ENCODE data around the gene HOOK2.
A peak's percentile ranks its signal among the peaks of the same experiment; 100 is the strongest.
"Not testable (repeated sequence)": the region's sequence is repeated elsewhere in the genome, so short reads cannot be mapped to it uniquely, and the experiment has no call there.

HOOK2 gene, protein sequence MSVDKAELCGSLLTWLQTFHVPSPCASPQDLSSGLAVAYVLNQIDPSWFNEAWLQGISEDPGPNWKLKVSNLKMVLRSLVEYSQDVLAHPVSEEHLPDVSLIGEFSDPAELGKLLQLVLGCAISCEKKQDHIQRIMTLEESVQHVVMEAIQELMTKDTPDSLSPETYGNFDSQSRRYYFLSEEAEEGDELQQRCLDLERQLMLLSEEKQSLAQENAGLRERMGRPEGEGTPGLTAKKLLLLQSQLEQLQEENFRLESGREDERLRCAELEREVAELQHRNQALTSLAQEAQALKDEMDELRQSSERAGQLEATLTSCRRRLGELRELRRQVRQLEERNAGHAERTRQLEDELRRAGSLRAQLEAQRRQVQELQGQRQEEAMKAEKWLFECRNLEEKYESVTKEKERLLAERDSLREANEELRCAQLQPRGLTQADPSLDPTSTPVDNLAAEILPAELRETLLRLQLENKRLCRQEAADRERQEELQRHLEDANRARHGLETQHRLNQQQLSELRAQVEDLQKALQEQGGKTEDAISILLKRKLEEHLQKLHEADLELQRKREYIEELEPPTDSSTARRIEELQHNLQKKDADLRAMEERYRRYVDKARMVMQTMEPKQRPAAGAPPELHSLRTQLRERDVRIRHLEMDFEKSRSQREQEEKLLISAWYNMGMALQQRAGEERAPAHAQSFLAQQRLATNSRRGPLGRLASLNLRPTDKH

DNA sequence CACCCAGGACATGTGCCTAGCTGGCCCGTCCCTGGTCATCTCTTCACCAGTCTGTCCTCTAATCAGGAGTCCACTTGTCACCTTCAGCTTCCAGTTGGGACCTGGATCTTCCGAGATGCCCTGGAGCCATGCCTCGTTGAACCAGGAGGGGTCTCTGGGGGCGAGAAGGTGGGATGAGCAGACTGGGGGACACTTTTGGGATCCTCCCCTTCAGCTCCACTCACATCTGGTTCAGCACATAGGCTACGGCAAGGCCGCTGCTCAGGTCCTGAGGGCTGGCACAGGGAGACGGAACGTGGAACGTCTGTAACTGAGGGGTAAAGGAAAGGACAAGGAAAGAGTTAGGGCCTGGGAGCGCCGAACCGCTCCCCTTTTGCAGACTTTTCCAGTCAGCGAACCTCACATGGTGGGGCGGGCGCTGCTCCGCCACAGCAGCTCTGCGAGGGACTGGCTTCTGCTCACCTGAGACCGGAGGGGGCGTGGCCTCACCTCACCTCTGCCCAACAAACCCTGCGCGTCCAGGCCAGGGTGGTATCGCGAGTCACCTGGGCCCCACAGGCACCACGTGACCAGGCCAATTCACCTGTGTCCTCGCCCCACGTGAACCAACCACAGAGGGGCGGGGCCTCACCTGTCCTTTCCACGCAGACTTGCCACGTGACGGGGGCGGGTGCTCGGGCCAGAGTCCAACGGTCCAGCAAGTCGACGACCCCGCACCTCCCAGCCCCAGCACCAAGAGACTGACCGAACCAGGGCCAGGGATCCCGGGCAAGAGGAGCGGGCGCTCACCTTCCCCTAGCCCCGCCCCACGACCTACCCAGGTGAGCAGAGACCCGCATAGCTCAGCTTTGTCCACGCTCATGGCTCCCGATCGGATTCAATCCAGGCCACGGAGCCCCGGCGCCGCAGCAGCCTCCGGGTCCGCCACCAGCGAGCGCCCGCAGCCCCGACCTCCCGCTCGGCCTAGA lies at the start of gene HOOK2:
TSS of gene HOOK2 (minus strand) at position 965 of the 968 bp plus-strand sequence. CDS start at position 862, 103 bp downstream.
- peak; percentile 74 for DNase-seq

DNA sequence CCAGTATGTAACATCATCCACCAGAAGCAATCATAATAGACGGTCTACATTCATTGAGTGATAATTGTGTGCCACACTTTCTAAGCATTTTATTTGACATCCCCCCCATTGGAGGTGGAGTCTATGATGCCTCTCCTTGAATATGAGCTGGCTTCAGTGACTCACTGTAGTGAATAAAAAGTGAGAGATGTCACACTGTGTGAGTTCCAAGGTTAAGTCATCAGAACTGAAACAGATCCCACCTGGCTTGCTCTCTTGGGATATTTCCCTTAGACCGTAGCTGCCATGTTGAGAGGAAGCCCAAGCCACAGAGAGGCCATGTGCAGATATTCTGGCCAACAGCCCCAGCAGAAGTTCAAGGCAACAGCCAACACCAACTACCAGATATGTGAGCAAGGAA lies 46.4 kb upstream of the HOOK2 start:
- DNase-seq: no peak

GRCh38 chr19:12817810-12818209 lies 42.5 kb upstream of the HOOK2 start:
- DNase-seq: not testable (repeated sequence)

- DNase-seq: not testable (repeated sequence)
These were observed 41.8 kb upstream of the HOOK2 start for GRCh38 chr19:12817188-12817587.

- no peak for DNase-seq
These were observed 39.7 kb upstream of the HOOK2 start for GRCh38 chr19:12815088-12815487.

DNA sequence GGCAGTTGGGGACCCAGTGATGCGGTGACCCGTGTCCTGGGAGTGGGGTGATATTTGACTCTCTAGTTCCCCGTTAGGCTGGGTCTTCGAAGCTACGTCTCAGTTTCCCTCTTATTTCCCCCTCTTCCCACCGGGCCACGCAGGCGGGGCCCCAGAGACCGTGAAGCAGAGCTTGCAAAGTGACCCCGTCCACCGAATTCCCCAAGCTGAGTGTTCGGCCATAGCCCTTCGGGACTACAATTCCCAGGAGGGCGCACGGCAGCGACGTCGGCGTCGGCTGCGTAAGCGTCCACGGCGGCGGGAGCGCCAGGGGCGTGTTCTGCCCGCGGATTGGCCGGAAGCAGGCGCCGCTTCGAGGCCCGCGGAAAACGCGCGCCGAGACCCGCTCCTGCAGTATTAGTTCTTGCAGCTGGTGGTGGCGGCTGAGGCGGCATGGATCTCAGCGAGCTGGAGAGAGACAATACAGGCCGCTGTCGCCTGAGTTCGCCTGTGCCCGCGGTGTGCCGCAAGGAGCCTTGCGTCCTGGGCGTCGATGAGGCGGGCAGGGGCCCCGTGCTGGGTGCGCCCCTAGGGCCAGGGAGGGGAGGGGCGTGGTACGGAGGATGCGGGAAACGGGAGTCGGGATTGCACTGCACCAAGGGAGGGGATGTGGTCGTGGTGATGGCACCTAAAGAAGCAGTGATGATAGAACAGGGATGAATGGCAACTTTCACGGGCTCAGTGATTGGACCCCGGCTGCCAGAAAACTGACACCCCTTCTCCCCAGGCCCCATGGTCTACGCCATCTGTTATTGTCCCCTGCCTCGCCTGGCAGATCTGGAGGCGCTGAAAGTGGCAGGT lies 31.1 kb upstream of the HOOK2 start, which contains the start of gene RNASEH2A:
TSS of gene RNASEH2A (plus strand) at position 343 of the 840 bp plus-strand sequence. CDS start at position 433, 90 bp downstream.
- peak; percentile 88 for DNase-seq

- no peak for DNase-seq
These were observed 28.7 kb upstream of the HOOK2 start for GRCh38 chr19:12804051-12804450.

DNA sequence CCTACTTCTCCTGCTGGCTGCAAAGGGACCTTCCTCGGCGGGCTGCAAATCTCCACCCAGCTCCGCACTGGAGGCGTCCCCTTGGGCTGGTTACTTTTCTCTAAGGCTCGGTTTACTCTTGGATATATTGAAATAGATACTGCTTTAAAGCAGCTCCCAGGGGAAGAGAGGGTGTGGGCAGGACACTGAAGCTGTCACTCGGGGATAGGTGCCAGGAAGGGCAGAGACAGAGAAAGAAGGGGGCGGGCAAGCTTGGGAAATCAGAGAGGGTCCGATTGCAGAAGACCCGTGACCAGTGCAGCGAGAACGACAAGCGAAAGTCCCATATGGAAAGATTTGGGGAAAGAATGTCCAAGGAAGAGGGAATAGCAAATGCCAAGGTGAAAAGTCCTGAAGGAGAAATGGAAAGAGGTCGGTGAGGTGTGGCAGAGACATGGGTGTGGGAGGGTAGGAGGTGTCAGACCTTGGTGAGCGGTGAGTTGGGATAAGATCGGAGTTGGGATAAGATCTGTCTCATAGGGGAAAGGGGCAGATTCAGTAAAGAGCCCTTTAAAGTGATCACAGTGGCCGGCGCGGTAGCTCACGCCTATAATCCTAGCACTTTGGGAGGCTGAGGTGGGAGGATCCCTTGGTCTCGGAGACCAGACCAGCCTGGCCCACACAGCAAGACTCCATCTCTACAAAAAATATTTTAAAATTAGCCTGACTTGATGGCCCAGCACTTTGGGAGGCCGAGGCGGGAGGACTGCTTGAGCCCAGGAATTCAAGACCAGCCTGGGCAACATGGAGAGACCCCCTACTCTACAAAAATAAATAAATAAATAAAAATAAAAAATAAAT lies 27.1 kb upstream of the HOOK2 start:
- no peak for DNase-seq

- peak; percentile 83 for DNase-seq
These were observed 26.3 kb upstream of the HOOK2 start, which contains the start of the genes PRDX2 and THSD8 for GRCh38 chr19:12801466-12802266. Gene PRDX2 (minus strand): TSS chr19:12801800. CDS start chr19:12801261, 539 bp downstream. Gene THSD8 (plus strand): TSS chr19:12802069. CDS start chr19:12802072, 3 bp downstream.

DNA sequence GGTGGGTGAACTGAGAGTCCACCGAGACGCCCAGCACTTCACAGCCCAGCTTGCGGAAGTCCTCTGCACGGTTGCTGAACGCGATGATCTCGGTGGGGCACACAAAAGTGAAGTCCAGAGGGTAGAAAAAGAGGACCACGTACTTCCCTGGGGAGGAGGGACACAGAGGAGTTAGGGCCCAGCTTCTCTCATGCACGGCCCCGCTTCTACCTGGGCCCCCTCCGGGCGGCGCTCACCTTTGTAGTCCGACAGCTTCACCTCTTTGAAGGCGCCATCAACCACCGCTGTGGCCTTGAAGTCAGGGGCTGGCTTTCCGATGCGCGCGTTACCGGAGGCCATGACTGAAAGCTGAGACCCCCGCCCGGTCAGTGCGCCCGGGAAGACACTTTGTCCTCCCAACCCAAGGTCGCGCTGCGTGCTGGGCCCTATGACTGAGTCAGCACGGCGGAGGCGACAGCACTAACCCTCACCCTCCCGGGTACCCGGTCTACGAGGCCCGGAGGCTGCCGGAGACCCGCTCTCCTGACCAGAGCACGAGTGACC lies 25.6 kb upstream of the HOOK2 start:
- no peak for DNase-seq

DNA sequence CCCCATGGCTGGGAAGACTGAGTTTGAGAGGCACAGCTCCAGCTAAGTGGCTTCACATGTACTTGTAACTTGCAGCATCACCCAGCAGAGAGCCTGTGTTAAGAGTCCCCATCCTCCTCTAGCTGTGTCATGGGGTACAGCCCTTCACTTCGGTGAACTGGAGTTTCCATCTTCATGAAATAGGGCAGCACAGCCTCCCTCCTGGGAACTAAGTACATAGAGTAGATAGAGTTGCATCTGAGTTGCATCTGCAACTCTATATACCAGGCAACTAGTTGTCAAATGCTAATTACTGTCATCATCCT lies 25.1 kb upstream of the HOOK2 start:
- DNase-seq: no peak

GRCh38 chr19:12799742-12800465 lies 24.6 kb upstream of the HOOK2 start:
- no peak for DNase-seq

GRCh38 chr19:12797607-12798006 lies 22.3 kb upstream of the HOOK2 start:
- not testable (repeated sequence) for DNase-seq

GRCh38 chr19:12797141-12797587 lies 21.8 kb upstream of the HOOK2 start:
- no peak for DNase-seq

DNA sequence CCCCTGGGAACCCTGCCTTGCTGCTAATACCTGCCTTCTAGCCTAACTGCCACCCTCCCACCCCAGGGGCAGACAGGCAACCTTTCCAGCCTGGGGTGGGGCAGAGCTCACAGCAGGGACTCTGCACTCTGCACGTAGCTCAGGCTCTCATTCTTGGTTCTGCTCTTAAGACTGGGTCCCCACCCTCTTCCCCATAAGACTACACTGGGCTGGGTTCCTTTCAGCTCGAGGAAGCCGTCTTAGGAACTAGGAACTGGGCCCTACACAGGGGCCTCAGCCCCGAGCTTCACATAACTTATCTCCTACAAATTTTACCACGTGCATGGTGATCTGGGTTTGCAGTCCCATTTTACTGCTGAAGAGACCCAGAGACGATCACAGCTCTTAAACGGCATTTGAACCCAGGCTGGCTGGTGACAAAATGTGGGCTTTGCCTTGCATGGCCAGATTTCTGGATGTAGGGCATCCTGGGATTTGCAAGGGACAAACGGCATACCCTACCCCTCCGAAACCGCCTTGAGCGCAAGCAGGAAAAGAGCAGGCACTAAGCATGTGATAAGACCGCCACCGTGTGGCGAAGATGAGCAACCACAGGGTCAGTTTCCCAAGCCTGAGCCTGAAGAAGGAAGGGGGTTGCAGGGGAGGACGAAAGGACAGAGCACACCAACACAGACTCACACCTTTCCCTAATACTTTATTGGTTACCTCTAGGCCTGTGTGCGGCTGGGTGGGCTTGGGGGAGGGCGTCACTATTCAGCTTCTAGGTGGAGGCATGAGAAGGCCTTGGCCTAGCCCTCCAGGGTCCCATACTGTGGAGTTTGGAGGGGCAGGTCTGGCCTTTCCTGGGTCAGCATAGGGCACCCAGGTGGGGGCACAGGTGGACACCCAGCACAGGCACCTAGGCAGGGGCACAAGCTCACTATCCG lies 21.1 kb upstream of the HOOK2 start:
- peak; percentile 84 for DNase-seq

- peak; percentile 53 for DNase-seq
These were observed 19.6 kb upstream of the HOOK2 start for GRCh38 chr19:12794971-12795381.

DNA sequence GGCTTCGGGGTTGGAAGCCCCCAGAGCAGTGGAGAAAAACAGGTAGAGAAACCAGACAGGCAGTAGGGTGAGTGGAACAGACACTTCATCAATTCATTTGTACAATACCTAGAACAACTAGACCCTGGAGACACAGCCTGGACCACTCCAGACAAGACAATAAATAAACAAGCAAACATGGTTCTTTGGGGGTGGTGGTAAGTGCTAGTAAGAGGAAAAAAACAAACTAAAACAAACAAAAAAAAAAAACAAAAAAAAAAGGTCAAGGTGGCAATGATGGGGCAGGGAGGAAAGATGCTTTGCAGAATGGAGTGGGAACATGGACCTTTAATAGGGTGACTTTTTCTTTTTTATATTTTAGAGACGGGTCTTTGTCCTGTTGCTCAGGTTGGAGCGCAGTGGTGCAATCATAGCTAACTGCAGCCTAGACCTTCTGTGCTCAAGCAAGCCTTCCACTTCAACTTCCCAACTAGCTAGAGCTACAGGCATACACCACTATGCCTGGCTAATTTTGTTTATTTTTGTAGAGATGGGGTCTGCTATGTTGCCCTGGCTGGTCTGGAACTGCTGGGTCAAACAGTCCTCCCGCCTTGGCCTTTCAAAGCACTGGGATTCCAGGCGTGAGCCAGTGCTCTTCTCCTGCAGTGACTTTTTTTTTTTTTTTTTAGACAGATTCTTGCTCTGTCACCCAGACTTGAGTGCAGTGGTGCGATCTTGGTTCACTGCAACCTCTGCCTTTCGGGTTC lies 19.0 kb upstream of the HOOK2 start:
- DNase-seq: peak; percentile 65
